ENCODE results near the gene LCE3A. TPM values are rescaled to one million over a fixed set of nuclear protein-coding genes. Genes with fewer than 3 reads are reported as not detected.

Gene LCE3A
- total RNA-seq, 4 donors from 2014 or later: not detected

- no peaks in the 10 kb centered on the region for H3K36me3 ChIP-seq
- 82 to 83% methylated on average over 4 of the region's 4 CpGs for WGBS, 2 donors (ENCODE audit: low coverage in 1 of 2)
- H3K27ac ChIP-seq: no peak overlapping the region
- no peaks in the 10 kb centered on the region for H3K27me3 ChIP-seq
- no peak for ATAC-seq
- no peak overlapping the region for H3K4me3 ChIP-seq
- no peaks in the 10 kb centered on the region for H3K4me1 ChIP-seq
- TF ChIP-seq POLR2A (IDR thresholded peaks at IDR 0.05) (no peak), POLR2AphosphoS5 (IDR thresholded peaks at IDR 0.05) (no peak), CTCF (IDR thresholded peaks at IDR 0.05) (no peak), EP300 (IDR thresholded peaks at IDR 0.05) (no peak)
- H3K9me3 ChIP-seq: no peaks in the 10 kb centered on the region
Observed at GRCh38 chr1:152657677-152658076, 34.8 kb upstream of the LCE3A start.

- H3K27ac ChIP-seq: no peak overlapping the region
- H3K9me3 ChIP-seq: no peaks in the 10 kb centered on the region
- H3K27me3 ChIP-seq: no peaks in the 10 kb centered on the region
- TF ChIP-seq CTCF (IDR thresholded peaks at IDR 0.05): no peak
- TF ChIP-seq POLR2A (IDR thresholded peaks at IDR 0.05): no peak
- no peak for TF ChIP-seq EP300 (IDR thresholded peaks at IDR 0.05)
- no peak for TF ChIP-seq POLR2AphosphoS5 (IDR thresholded peaks at IDR 0.05)
- WGBS, 2 donors (ENCODE audit: low coverage in 1 of 2): 50% methylated on average over 1 of the region's 2 CpGs; no CpG with 5 or more reads in 1 of the 2 donors
- ATAC-seq: no peak
- no peaks in the 10 kb centered on the region for H3K36me3 ChIP-seq
- no peaks in the 10 kb centered on the region for H3K4me1 ChIP-seq
- H3K4me3 ChIP-seq: no peak overlapping the region
Observed at GRCh38 chr1:152656459-152656858, 33.6 kb upstream of the LCE3A start.

GRCh38 chr1:152654110-152654509, 31.2 kb upstream of the LCE3A start:
- ATAC-seq: no peak
- no peak for TF ChIP-seq POLR2A (IDR thresholded peaks at IDR 0.05)
- TF ChIP-seq POLR2AphosphoS5 (IDR thresholded peaks at IDR 0.05): no peak
- no peak for TF ChIP-seq EP300 (IDR thresholded peaks at IDR 0.05)
- TF ChIP-seq CTCF (IDR thresholded peaks at IDR 0.05): peak in 3 of 4 experiments; percentile 9 to 55 (median 19)
- Histone ChIP-seq H3K36me3 (no peaks in the 10 kb centered on the region), H3K4me1 (no peaks in the 10 kb centered on the region), H3K4me3 (no peak overlapping the region), H3K27ac (no peak overlapping the region), H3K27me3 (no peaks in the 10 kb centered on the region), H3K9me3 (no peaks in the 10 kb centered on the region)
- 28 to 31% methylated on average over 10 of the region's 10 CpGs for WGBS, 2 donors (ENCODE audit: low coverage in 1 of 2)

- H3K4me3 ChIP-seq: no peak overlapping the region
- H3K36me3 ChIP-seq: no peaks in the 10 kb centered on the region
- TF ChIP-seq CTCF (IDR thresholded peaks at IDR 0.05) (no peak), POLR2AphosphoS5 (IDR thresholded peaks at IDR 0.05) (no peak), EP300 (IDR thresholded peaks at IDR 0.05) (no peak), POLR2A (IDR thresholded peaks at IDR 0.05) (no peak)
- no peak for ATAC-seq
- no peaks in the 10 kb centered on the region for H3K27me3 ChIP-seq
- no peak overlapping the region for H3K27ac ChIP-seq
- H3K9me3 ChIP-seq: no peaks in the 10 kb centered on the region
- H3K4me1 ChIP-seq: no peaks in the 10 kb centered on the region
Observed at GRCh38 chr1:152646656-152647055, 23.8 kb upstream of the LCE3A start.

GRCh38 chr1:152645146-152645545, 22.2 kb upstream of the LCE3A start:
- no peaks in the 10 kb centered on the region for H3K36me3 ChIP-seq
- H3K9me3 ChIP-seq: no peaks in the 10 kb centered on the region
- H3K27me3 ChIP-seq: no peaks in the 10 kb centered on the region
- H3K4me3 ChIP-seq: no peak overlapping the region
- no peak overlapping the region for H3K27ac ChIP-seq
- H3K4me1 ChIP-seq: no peaks in the 10 kb centered on the region
- TF ChIP-seq POLR2AphosphoS5 (IDR thresholded peaks at IDR 0.05) (no peak), CTCF (IDR thresholded peaks at IDR 0.05) (no peak), POLR2A (IDR thresholded peaks at IDR 0.05) (no peak), EP300 (IDR thresholded peaks at IDR 0.05) (no peak)
- WGBS, 2 donors (ENCODE audit: low coverage in 1 of 2): 50 to 51% methylated on average over 2 of the region's 3 CpGs
- no peak for ATAC-seq
